Transverse colon (tissue), 4 donors: ENCODE measurements around the gene FUNDC2.

Source experiments
- CTCF ChIP-seq, 5 experiments: fragments of 200-600 bp in 3 of 5; fragments of 450-650 bp in 2 of 5; sonication (generic) in 3 of 5; IDR thresholded peaks; 1 replicate in 2 of 5; 2 replicates in 3 of 5; pipeline ENCODE4 v1.5.1; 2016 to 2017; ENCODE audit warnings: antibody characterized with exemption in 5 of 5, inconsistent platforms in 3 of 5, mild to moderate bottlenecking in 2 of 5, moderate library complexity in 1 of 5
- EP300 ChIP-seq: sonication (generic); formaldehyde crosslinking; IDR thresholded peaks from one replicate; pipeline ENCODE4 v1.6.1; 2017; ENCODE audit warnings: antibody characterized with exemption, low read depth
- POLR2A ChIP-seq: fragments of 450-650 bp; IDR thresholded peaks from one replicate; pipeline ENCODE4 v1.6.1; 2016; ENCODE audit warnings: antibody characterized with exemption, mild to moderate bottlenecking, moderate library complexity
- POLR2AphosphoS5 ChIP-seq, 3 donors: sonication (generic); formaldehyde crosslinking; IDR thresholded peaks; one replicate each; pipeline ENCODE4 v1.6.1; 2016; ENCODE audit warnings: antibody characterized with exemption in 3 of 3

- TF ChIP-seq POLR2AphosphoS5 (IDR thresholded peaks at IDR 0.05) (no peak), CTCF (IDR thresholded peaks at IDR 0.05) (no peak), EP300 (no peak), POLR2A (no peak)
Observed at GRCh38 chrX:155069414-155069813, 42.8 kb downstream of the FUNDC2 start.
